Smooth muscle cell (in vitro differentiated cells): ENCODE data around the gene SND1. TPM values are rescaled to one million over a fixed set of nuclear protein-coding genes. Genes with fewer than 3 reads are reported as not detected.

Source experiments
- DNase-seq: peaks from one replicate; lab custom pipeline; 2025; ENCODE audit not compliant: unreplicated experiment; lab: John Stamatoyannopoulos, UW
- H2AFZ ChIP-seq: fragments of 200-600 bp; sonication (generic); 2 replicates; pipeline ENCODE4 v1.6.0; 2016; ENCODE audit warnings: antibody characterized with exemption, low read depth, mild to moderate bottlenecking
- H3F3A ChIP-seq: fragments of 200-600 bp; sonication (generic); 2 replicates; pipeline ENCODE4 v1.6.0; 2017; ENCODE audit warnings: antibody characterized with exemption, low read depth
- H3K27ac ChIP-seq: fragments of 200-600 bp; sonication (generic); 2 replicates; pipeline ENCODE4 v1.5.1; 2016; ENCODE audit warnings: low read depth, mild to moderate bottlenecking
- H3K27me3 ChIP-seq: fragments of 200-600 bp; sonication (generic); 2 replicates; pipeline ENCODE4 v1.6.1; 2016; ENCODE audit warnings: low read depth, mild to moderate bottlenecking
- H3K36me3 ChIP-seq: fragments of 200-600 bp; sonication (generic); 2 replicates; pipeline ENCODE4 v1.5.1; 2016; ENCODE audit warnings: low read depth
- H3K4me1 ChIP-seq: fragments of 200-600 bp; sonication (generic); 2 replicates; pipeline ENCODE4 v1.5.1; 2016; ENCODE audit warnings: low read depth
- H3K4me2 ChIP-seq: fragments of 200-600 bp; sonication (generic); 2 replicates; pipeline ENCODE4 v1.6.0; 2016; ENCODE audit warnings: mild to moderate bottlenecking
- H3K4me3 ChIP-seq: fragments of 200-600 bp; sonication (generic); 2 replicates; pipeline ENCODE4 v1.5.1; 2016; ENCODE audit warnings: mild to moderate bottlenecking
- H3K79me2 ChIP-seq: fragments of 200-600 bp; sonication (generic); 2 replicates; pipeline ENCODE4 v1.6.0; 2016; ENCODE audit warnings: low read depth, mild to moderate bottlenecking
- H3K9ac ChIP-seq: fragments of 200-600 bp; sonication (generic); 2 replicates; pipeline ENCODE4 v1.6.0; 2016; ENCODE audit warnings: low read depth
- H3K9me3 ChIP-seq: fragments of 200-600 bp; sonication (generic); replicated peaks from 2 replicates; pipeline ENCODE4 v1.5.1; 2016; ENCODE audit warnings: low read depth
- H4K20me1 ChIP-seq: fragments of 200-600 bp; sonication (generic); 2 replicates; pipeline ENCODE4 v1.6.0; 2016; ENCODE audit warnings: low read depth
- CTCF ChIP-seq: fragments of 200-600 bp; sonication (generic); IDR thresholded peaks from 2 replicates; pipeline ENCODE4 v1.5.1; 2017; ENCODE audit warnings: borderline replicate concordance, mild to moderate bottlenecking, antibody characterized with exemption; ENCODE audit not compliant: insufficient read depth, poor library complexity, severe bottlenecking
- WGBS: methylation state at CpG from one replicate; pipeline ENCODE4 v1.1.7; 2016; ENCODE audit warnings: low lambda C conversion rate; 5-methylcytosine and 5-hydroxymethylcytosine counted together
- polyA plus RNA-seq: library from polyadenylated mRNA; unstranded; fragments of >200 nt; fragmentation: Nextera tagmentation; extraction: Ambion mirVana; gene quantifications from 2 replicates; pipeline ENCODE4 v1.2.1, GENCODE V29; 2016
- total RNA-seq: library from RNA; depleted of rRNA; stranded (reverse); fragments of >200 nt; gene quantifications from 2 replicates; pipeline ENCODE4 v1.2.3, GENCODE V29; 2014

Gene SND1
- total and polyA plus RNA-seq, 2 experiments from 2014 or later, result 129 to 136 TPM

GRCh38 chr7:127815631-127816145 lies 163.7 kb downstream of the SND1 start:
- Histone ChIP-seq H3K4me3 (no peak overlapping the region), H3F3A (no peaks in the 10 kb centered on the region), H2AFZ (no peak overlapping the region), H3K36me3 (no peaks in the 10 kb centered on the region), H3K4me2 (no peak overlapping the region), H3K4me1 (peaks cover 21% of the 10 kb centered on the region), H3K27me3 (no peaks in the 10 kb centered on the region), H3K79me2 (peaks cover 80% of the 10 kb centered on the region), H3K9me3 (no peaks in the 10 kb centered on the region), H3K9ac (no peak overlapping the region), H3K27ac (no peak overlapping the region), H4K20me1 (peaks cover 100% of the 10 kb centered on the region)
- no peak for DNase-seq
- 93% methylated on average over 3 of the region's 3 CpGs for WGBS
- TF ChIP-seq CTCF, result no peak

- WGBS, result 94% methylated on average over 5 of the region's 5 CpGs
- TF ChIP-seq CTCF, result no peak
- no peak overlapping the region for H2AFZ ChIP-seq
- peaks cover 84% of the 10 kb centered on the region for H3K79me2 ChIP-seq
- H3K9me3 ChIP-seq, result no peaks in the 10 kb centered on the region
- no peak overlapping the region for H3K4me2 ChIP-seq
- peaks cover 5% of the 10 kb centered on the region for H3F3A ChIP-seq
- DNase-seq, result no peak
- H4K20me1 ChIP-seq, result peaks cover 100% of the 10 kb centered on the region
- no peak overlapping the region for H3K9ac ChIP-seq
- H3K27me3 ChIP-seq, result no peaks in the 10 kb centered on the region
- no peak overlapping the region for H3K27ac ChIP-seq
- H3K36me3 ChIP-seq, result no peaks in the 10 kb centered on the region
- peaks cover 23% of the 10 kb centered on the region for H3K4me1 ChIP-seq
- H3K4me3 ChIP-seq, result no peak overlapping the region
These were observed 164.6 kb downstream of the SND1 start for GRCh38 chr7:127816354-127817190.

GRCh38 chr7:127817466-127817865 lies 165.5 kb downstream of the SND1 start:
- Histone ChIP-seq H2AFZ (no peak overlapping the region), H4K20me1 (peaks cover 100% of the 10 kb centered on the region)

More at GRCh38 chr7:127817466-127817865, 165.5 kb downstream of the SND1 start:
- Histone ChIP-seq H3K27me3 (no peaks in the 10 kb centered on the region), H3K4me1 (peaks cover 23% of the 10 kb centered on the region), H3K4me3 (no peak overlapping the region), H3F3A (peaks cover 6% of the 10 kb centered on the region), H3K27ac (no peak overlapping the region), H3K9me3 (no peaks in the 10 kb centered on the region), H3K79me2 (peaks cover 85% of the 10 kb centered on the region), H3K9ac (no peak overlapping the region), H3K36me3 (no peaks in the 10 kb centered on the region), H3K4me2 (no peak overlapping the region)
- DNase-seq, result no peak
- TF ChIP-seq CTCF, result no peak
- WGBS, result 93% methylated on average over 3 of the region's 3 CpGs
